B cell (primary cell): ENCODE data around the gene FGF8.

Experiments
- EZH2 ChIP-seq: IDR thresholded peaks from 2 replicates; pipeline ENCODE4 v1.6.1; 2012; ENCODE audit warnings: borderline replicate concordance, low read depth, mild to moderate bottlenecking, moderate library complexity, low read length; ENCODE audit not compliant: insufficient read depth, poor library complexity, severe bottlenecking
- TF ChIP-seq, protein P1 (sequence below): fragments of 200-600 bp; IDR thresholded peaks from one replicate; pipeline ENCODE4 v1.8.0; 2022; ENCODE audit warnings: antibody characterized with exemption, mild to moderate bottlenecking

DNA sequence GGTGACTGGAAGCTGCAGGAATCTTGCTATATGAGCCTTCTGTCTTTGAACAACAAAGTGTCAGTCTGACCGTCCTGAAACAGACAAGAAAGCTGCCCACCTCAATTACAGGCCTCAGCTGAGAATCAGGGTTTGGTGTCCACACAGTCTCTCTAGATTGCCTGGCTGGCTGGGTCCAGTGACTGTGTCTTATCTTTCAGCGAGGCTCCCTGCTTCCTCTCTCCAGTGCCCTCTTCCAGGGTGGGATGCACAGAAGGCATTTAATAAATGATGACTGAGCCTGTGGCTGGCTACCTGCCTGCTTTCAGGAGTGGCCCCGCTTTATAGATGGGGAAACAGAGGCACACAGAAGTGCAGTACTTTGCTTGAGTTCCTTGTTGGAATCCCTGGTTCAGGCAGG lies 27.4 kb downstream of the FGF8 start:
- TF ChIP-seq, protein P1, sequence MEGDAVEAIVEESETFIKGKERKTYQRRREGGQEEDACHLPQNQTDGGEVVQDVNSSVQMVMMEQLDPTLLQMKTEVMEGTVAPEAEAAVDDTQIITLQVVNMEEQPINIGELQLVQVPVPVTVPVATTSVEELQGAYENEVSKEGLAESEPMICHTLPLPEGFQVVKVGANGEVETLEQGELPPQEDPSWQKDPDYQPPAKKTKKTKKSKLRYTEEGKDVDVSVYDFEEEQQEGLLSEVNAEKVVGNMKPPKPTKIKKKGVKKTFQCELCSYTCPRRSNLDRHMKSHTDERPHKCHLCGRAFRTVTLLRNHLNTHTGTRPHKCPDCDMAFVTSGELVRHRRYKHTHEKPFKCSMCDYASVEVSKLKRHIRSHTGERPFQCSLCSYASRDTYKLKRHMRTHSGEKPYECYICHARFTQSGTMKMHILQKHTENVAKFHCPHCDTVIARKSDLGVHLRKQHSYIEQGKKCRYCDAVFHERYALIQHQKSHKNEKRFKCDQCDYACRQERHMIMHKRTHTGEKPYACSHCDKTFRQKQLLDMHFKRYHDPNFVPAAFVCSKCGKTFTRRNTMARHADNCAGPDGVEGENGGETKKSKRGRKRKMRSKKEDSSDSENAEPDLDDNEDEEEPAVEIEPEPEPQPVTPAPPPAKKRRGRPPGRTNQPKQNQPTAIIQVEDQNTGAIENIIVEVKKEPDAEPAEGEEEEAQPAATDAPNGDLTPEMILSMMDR = no peak
- TF ChIP-seq EZH2 = no peak
